K562 treated with DMSO at 1 percent for 12 hours (cell line): Measurements from ENCODE around the gene SERPINA10. TPM values are rescaled to one million over a fixed set of nuclear protein-coding genes. Genes with fewer than 3 reads are reported as not detected.

Experiments used
- total RNA-seq: library from RNA; unstranded; fragments of 300-600 nt; gene quantifications from 2 replicates; pipeline ENCODE4 v1.2.3, GENCODE V29; 2022; ENCODE audit not compliant: insufficient read depth

Gene SERPINA10
- total RNA-seq = not detected in 2 replicates

GRCh38 chr14:94292872-94293577 lies at the start of gene SERPINA10:
TSS of gene SERPINA10 (minus strand) at chr14:94293268. CDS start at chr14:94290593, 2,675 bp downstream.

DNA sequence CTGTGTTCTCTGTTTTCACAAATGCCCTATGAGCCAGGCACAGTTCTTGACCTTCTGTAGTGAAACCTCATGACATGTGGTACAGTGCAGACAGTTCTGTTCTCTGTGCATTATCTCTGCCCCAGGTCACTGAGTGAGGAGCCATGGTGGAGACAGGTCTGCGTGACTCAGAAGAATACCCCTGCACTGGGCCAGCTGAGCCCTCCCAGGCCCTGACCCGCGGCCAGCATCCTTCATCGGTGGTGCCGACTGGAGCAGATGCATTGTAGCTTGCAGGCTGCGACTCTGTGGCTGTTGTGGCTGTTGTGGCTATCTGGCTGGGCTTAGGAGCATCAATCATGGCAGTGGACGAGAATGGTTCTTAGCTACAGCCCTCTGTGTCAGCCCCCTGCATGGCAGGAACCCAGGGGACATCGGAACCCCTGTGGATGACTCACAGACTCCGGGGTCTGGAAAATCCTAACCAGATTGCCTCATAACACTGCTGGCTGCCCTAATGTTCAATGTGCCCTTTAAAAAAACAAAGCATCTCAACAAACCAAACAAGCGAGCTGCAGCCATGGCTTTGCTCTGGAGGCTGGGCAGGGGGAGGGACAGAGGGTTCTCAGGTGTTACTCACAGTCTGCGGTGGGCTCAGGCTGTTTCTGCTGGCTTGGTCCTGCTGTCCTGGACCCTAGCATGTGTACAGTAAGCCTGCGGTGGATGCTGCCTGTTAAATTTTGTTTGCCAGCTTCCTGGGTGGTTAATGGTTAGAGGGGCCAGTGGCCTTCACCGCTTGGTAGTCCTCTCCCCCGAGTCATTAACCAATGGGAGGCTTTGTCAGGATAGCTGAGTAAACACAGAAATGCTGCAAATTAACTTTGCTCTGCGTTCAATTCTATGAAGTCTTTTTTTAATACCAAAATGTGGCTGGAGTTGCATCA lies 29.8 kb upstream of the SERPINA10 start, which contains the start of gene SERPINA6:
TSS of gene SERPINA6 (minus strand) at position 689 of the 923 bp plus-strand sequence. CDS start 8,688 bp downstream, outside the sequence.

Other genes with a start within 250 kb of the SERPINA10 start
- gene DDX24, start 212.1 kb downstream of the SERPINA10 start, total RNA-seq = 43.0 and 79.6 TPM in 2 replicates
- gene IFI27L1, start 212.0 kb downstream of the SERPINA10 start, total RNA-seq = 33.4 and 57.4 TPM in 2 replicates
- 7.4 and 10.7 TPM in 2 replicates for gene IFI27, start 182.5 kb downstream of the SERPINA10 start, total RNA-seq
- 7.9 and 31.3 TPM in 2 replicates for gene IFI27L2, start 163.7 kb downstream of the SERPINA10 start, total RNA-seq
- gene PPP4R4, start 118.9 kb downstream of the SERPINA10 start, total RNA-seq = not detected in 2 replicates
- gene SERPINA6, start 30.1 kb upstream of the SERPINA10 start, total RNA-seq = not detected in 2 replicates
- gene SERPINA2, start 73.4 kb upstream of the SERPINA10 start, total RNA-seq = not detected in 2 replicates
- gene SERPINA1, start 95.3 kb upstream of the SERPINA10 start, total RNA-seq = not detected in 2 replicates
- not detected in 2 replicates for gene SERPINA11, start 159.5 kb upstream of the SERPINA10 start, total RNA-seq
- not detected in 2 replicates for gene SERPINA9, start 182.9 kb upstream of the SERPINA10 start, total RNA-seq
- gene SERPINA12, start 216.2 kb upstream of the SERPINA10 start, total RNA-seq = not detected in 2 replicates